ENCODE measurements around the gene PIGR.
A peak's percentile ranks its signal among the peaks of the same experiment; 100 is the strongest.

PIGR gene

DNA sequence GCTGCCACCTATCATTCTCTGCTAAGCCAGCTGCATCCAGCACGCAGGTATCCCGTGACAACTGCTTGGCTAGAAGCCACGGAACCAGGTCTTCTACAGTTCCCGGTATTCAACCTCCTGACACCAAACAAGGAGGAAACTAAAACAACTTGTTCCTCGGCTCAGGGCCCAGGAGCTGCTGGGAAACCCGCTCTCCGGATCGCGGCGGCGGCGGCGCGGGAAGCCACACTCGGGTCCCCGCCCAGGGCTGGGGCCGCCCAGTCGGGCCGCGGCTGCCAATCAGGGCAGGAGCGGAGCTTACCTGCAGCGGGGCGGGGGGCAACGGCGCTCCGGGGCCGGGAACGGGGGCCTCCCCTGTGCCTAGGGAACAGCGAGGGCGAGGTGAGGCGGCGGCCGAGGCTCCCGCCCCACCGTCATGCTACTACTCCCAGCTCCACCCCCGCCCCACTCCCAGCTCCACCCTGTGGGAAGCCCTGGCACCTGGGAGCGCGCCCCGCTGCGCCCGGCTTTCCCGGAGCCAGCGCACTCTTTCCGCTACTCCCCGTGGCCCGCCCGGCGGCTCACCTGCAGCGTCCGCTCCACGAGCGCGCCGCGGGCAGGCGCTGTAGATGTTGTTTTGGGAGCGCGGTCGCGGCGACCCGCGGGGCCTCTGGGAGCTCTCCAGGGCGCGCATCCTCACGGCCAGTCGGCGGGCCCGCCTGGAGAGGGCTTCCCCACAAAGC lies 36.9 kb downstream of the PIGR start:
- no peak for DNase-seq (ENCODE audit: low read depth)

DNA sequence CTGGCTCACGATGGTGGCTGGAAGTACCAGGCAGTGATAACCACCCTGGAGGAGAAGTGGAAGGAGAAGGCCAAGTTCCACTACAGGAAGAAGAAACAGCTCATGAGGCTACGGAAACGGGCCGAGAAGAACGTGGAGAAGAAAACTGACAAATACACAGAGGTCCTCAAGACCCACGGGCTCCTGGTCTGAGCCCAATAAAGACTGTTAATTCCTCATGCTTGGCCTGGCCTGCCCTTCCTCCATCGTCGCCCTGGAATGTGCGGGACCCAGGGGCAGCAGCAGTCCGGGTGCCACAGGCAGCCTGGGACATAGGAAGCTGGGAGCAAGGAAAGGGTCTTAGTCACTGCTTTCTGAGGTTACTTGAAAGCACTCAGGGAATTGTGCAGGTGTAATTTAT lies 38.2 kb downstream of the PIGR start:
- no peak for DNase-seq (ENCODE audit: low read depth)

DNA sequence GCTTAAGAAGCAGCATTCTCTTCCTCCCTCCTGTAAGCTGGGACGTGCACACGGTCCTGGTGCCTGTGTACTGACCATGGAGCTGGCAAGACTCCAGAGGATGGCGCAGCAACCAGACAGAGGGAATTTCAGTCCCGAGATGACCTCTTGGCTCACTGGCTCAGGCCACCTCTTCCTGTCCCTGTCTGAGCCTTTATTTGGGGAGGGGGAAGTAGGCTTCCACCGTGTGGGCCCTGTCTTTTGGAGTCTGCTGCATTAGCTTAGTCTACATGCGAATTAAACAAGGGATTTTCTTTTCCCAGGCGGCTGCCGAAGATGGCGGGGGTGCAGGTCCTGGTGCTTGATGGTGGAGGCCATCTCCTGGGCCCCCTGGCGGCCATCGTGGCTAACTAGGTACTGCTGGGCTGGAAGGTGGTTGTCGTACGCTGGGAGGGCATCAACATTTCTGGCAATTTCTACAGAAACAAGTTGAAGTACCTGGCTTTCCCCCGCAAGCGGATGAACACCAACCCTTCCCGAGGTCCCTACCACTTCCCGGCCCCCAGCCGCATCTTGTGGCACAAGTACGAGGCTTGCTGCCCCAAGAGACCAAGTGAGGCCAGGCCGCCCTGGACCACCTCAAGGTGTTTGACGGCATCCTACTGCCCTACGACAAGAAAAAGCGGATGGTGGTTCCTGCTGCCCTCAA lies 38.8 kb downstream of the PIGR start:
- no peak for DNase-seq (ENCODE audit: low read depth)

DNA sequence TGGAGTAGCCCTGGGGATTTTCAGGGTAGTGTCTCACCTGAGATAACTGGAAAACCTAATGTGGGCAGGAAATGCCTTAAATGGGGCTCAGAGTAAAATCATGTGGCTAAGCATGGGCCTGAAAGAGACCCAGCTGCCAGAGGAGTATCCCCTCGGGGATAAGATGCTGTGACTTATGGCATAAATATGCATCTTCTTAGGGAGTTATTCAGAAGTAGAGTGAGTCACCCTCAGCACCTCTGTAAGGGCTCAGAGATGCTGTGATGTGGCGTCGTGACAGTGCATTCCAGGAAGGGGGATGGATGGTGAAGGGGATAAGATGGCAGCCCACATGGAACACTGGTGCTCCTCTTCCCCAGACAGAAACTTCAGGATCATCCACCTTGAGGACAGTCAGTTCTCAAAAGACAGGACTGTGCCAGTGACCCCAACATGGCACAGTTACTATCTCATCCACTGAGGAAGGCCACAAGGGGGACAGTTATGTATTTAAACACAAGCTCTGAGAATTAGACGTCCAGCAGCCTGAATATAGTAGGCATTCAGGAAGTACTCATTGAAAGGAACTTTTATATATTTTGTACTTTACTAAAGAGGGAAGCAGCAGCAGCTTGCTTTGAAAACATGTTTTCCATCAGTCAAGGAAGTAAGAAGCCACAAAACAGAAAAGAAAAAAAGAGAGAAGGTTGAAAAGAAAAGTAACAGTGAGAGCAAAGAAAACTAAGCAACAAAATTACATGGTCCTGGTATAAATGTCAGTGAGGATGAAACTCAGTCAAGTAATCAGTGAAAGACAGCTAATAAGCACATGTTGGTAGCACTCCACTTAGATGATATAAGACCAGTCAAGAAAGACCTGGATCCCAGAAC lies 40.7 kb downstream of the PIGR start:
- DNase-seq (ENCODE audit: low read depth), result peak; percentile 85

DNA sequence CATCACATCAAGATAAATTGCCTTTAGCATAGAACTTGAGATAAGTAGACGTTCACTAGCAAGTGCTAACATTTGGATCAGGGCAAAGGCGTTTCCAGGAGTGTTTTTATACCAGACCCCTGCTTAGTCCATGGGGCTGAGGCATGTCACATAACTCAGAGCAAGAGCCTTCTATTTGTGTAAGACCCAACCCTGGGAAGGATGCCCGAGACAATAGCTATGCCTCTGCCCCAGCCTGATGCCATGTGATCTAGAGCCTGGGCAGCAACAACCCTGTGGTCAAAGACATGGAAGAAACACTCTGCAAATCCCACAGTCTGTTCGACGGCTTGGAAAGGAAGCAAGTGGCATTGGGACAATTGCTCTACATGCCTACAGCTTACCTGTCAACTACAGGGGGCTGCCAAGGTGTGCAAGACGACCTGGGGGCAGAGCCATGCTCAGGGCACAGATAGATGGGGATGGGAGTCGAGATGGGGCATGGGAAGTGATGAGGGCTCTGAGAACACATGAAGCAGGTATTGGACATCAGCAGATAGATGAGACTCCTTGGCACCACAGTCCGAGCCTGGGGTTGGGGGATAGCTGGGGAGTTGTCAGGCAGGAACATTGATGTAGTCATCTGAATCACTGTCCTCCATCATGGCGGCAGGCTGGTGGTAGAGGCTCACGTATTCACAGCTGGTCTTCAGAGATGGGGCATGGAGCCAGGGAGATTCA lies 41.7 kb downstream of the PIGR start:
- DNase-seq (ENCODE audit: low read depth), result no peak

DNA sequence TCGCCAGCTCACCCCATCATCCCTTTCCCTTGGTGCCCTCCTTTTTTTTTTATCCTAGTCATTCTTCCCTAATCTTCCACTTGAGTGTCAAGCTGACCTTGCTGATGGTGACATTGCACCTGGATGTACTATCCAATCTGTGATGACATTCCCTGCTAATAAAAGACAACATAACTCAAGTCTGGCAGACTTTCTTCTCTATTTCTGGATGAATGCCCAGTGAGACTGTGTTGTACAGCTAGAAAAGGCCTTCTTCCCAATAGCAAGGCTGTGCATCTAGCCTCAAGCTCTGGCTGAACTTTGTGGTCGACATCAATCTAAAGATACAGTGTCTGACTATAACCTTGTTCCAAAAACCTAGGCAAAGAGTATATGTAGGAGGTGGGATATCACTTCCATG lies 42.6 kb downstream of the PIGR start:
- DNase-seq (ENCODE audit: low read depth), result no peak

DNA sequence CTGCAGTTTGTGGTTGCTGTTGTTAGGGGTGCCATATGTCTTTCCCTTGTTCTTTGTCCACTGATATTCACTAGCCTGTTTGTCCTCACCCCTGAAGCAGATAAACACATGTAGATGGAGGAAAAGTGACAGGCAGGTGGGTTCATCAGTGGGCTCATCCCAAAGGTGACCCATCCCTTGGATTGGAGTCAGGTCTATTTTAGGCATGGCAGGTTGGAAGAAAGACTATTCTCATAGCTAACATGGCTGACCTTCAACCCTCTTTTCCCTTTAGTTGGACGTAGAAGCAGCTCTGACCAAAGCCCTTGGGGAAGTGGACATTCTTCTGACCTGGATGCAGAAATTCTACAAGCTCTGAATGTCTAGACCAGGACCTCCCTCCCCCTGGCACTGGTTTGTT lies 43.6 kb downstream of the PIGR start:
- no peak for DNase-seq (ENCODE audit: low read depth)

DNA sequence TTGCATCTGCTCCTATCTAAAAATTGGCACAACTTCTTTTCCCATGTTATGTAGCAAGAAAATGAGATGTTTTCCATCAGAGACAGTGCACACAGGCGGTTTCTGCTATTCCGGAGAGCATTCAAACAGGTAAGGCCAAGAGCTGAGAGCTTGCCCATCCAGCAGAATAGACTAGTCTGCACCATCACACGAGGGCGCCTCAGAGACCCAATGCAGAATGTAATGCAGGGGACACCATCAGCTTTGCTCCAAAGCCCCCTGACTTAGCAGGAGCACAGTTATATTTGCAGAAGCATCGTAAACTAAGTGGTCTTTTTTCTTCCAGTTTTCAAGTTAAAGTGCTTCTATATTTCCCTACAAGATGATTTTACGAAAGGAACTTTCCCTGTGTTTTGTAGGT lies 44.3 kb downstream of the PIGR start:
- no peak for DNase-seq (ENCODE audit: low read depth)

DNA sequence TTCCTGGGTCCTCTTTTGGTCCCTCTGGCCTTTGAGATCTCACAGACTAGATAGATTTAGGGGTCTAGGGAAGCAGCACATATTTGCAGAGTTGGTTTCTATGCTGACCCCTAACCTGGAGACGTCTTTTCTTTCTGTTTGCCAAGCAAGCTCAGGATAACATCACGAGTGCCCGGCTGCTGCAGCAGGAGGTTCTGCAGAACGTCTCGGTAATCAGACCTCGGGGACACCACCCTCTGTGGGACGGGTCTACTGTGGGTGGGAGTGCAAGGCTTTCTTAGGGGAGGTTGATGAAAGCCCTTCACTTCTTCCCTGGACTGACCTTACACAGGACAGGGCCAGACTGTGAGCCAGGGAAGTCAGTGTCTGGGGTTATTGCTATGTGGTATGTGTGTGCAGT lies 46.1 kb downstream of the PIGR start:
- no peak for DNase-seq (ENCODE audit: low read depth)

DNA sequence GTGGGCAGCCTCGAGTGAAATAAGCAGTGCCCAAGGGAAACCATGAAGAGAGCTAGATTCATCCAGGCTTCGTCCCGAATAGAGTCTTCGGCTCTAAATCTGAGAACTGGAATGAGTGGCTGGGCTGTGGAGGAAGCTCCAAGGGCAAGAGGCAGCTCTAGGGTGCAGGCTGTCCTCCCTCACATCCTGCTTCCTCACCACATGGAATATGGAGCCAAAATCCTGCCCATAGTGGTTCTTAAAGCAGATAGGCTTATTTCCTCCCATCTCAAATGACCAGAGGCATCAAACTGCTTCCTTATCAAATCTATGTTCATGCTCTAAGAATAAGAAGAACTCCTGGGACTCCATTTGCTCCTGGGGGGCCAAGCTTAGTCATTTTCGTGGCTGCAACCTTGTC lies 46.5 kb downstream of the PIGR start:
- DNase-seq (ENCODE audit: low read depth), result no peak

DNA sequence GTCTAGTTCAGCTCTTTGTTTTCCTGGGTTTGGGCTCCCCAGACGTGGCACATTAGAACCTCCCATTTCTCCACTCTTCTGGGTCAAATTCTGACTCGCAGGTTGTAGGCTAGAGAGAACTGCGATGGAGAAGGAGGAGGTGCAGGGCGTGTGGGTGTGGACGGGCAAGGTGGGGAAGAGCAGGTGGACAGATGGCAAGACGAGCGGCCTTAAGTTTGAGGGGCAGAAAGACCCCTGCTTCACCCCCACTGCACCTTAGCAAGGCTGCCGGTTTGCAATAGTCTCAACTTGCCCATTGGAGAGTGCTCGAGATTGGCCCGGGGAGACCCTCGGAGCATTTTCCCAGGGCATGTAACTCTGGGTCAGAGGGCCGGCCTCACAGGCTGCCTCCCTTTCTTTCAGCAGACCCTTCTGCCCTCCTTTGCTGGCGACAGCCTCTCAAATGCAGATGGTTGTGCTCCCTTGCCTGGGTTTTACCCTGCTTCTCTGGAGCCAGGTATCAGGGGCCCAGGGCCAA lies 47.3 kb downstream of the PIGR start:
- DNase-seq (ENCODE audit: low read depth), result no peak

DNA sequence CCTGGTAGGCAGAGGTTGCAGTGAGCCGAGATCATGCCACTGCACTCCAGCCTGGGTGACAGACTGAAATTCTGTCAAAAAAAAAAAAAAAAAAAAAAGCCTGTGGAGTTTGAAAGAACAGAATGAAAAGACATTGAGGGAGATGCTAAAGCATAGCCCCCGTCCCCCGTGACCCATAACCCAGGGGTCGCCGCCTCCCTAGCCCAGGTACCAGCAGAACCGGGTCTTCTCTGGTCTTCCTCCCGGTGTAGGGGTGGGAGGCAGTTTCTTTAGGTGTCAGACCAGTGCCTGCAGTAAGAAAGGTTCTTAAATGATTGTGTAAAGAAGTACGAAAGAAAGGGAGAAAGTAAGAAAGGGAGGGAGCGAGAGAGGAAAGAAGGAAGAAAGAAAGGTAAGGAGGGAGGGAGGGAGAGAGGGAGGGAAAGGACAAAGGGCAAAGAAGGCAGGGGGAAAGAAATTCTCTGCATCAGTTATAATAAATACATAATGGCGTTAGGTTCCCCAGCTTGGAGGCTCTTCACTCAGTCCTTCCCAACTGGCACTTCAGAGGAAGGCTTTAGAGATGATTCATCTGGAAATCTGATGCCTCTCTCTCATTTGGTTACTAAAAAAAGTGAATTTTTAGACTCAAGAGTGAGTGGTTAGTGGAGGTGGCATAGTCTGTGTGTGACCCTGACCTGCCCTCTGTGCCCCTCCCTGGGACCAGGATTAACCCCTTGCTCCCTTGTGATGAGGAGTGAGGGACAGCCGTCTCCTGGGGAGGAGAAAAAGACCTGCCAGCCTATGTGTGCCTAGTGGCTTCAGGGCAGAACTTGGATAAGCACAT lies 48.0 kb downstream of the PIGR start:
- no peak for DNase-seq (ENCODE audit: low read depth)

DNA sequence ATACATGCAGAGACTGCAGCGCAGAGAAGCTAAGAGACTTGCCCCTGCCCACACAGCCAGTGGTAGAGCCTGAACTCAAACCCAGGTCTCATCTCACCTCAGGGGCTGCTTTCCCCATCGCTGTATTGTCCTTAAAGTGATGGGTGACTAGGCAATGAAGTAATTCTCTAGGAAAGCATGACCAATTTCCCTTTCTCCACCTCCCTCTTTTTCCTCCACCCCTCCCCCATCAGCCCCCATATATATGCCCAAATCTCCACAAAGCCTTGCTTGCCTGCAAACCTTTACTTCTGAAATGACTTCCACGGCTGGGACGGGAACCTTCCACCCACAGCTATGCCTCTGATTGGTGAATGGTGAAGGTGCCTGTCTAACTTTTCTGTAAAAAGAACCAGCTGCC lies 49.1 kb downstream of the PIGR start, which contains the start of gene IL24:
TSS of gene IL24 (plus strand) at position 269 of the 400 bp plus-strand sequence. CDS start 390 bp downstream, outside the sequence.
- DNase-seq (ENCODE audit: low read depth), result no peak

DNA sequence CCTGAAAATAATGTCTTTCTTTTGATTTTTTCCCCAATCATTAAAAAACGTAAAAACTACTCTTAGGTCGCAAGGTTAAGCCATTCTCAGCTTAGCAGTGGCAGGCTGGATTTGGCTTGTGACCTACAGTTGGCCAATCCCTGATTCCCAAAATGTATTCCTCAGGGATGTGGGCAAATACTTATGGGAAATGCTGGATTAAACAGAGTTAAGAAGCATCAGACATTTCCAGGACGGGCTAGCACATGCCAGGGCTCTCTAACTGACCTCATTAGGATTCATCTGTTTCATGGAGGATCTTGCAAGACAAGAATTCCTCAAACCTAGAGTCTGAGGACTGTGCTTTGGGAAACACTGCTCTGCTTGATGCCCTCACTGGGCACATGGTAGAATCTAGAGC lies 50.0 kb downstream of the PIGR start:
- DNase-seq (ENCODE audit: low read depth), result no peak

DNA sequence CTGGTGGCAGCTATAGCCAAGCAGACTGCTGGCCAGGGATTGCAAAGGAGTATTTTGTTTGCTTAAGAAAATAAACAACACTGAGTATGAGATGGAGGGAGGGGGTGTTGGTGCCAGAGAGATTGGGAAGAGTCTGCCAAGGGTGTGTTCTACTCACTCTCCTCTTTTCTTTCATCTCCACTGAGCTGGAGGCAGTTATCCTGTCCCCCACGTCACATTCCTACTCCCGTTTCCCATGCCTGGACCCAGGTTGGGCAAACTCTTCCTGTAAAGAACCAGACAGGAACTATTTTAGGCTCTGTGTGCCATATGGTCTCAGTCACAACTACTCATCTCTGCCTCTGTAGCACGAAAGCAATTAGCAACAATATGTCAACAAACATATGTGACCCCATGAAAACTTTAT lies 50.4 kb downstream of the PIGR start:
- DNase-seq (ENCODE audit: low read depth), result peak; percentile 91

DNA sequence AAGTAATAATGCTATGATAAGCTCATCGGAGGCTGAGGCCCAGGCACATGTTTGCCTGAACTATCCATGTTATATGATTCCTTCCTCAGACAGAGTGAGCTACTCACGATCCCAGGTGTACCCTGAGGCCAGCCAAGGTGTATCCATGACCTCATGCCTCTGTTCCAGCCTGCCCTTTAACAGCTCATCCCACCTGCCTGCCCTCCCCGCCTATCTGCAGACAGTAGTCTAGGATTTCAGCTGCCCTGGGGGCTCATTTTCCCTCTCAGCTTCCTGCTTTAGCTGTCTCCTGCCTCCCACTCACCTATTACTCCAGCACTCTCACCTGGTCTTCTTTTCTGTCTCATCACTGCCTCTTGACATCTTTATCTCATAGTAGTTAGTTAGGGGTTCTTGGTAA lies 50.9 kb downstream of the PIGR start:
- no peak for DNase-seq (ENCODE audit: low read depth)

DNA sequence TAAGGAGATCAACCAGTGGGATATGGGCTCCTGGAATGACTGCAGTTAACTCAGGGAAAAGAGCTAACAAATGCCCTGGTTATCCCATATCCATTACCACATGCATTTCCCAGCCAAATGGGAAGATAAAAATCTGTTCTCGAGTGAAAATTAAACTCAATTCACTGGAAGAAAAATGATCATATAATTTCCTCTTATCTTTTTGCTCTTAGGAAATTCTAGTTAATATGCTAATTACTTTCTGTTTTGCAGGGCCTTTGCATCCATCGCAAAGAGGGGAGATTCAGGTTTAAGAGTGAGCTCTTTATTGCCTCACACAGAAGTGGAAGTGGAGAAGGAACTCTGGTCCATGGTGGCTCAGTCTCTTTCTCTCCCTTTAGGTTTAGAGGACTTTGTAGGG lies 52.9 kb downstream of the PIGR start:
- DNase-seq (ENCODE audit: low read depth), result no peak

DNA sequence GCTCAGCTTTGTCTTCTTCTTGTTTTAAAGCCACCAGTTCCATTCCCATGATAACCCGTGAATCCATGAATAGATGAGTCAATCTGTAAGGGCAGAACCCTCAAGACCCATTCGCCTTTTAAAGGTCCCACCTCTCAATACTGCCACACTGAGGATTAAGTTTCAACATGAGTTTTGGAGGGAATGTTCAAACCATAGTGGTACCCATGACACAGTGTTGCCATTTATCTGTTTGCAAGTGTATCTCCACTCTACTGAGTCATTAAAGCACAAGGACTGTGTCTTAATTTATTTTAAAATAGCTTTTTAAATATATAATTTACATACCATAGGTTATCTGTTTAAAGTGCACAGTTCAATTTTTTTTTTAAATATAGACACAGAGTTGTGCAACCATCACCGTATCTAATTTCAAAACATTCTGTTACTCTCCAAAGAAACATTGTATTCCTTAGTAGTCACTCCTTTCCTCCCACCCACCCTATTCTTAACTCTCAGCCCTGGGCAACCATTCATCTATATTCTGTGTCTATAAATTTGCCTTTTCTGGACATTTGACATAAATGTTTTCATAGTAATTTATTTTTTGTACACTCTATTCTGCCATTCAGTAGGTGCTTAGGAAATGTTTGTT lies 53.8 kb downstream of the PIGR start:
- DNase-seq (ENCODE audit: low read depth), result no peak

DNA sequence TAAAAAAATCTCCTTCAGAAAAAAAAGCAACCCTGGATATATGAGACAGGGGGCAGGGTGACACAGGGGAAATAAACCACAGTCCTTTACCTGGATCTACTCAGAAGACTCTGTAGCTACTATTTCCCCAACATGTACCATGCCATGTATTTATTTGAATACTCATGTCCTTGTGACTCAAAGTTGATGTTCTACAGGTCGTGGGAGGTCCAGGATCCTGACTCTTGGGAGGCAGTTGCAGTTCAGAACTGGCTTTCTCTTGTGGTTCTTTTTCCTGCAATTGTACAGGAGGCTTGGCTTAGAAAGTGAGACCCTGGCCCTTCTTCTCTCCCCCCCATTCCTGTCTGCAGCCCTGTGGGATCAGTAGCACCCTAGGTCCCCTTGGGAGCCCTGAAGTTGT lies 54.9 kb downstream of the PIGR start:
- no peak for DNase-seq (ENCODE audit: low read depth)

Measured in GM04504 (cell line).